GM21576 (cell line): ENCODE data around the gene ST6GALNAC6.
"Not testable (repeated sequence)": the region's sequence is repeated elsewhere in the genome, so short reads cannot be mapped to it uniquely, and the experiment has no call there.

Experiments used
- ATAC-seq: cut with Tn5 transposase; IDR thresholded peaks from one replicate; pipeline ENCODE4 v1.9.1; 2021; ENCODE audit warnings: mild to moderate bottlenecking, moderate library complexity; ENCODE audit not compliant: unreplicated experiment

The ST6GALNAC6 gene

GRCh38 chr9:127838375-127839078 is 60.9 kb downstream of the ST6GALNAC6 start:
- no peak for ATAC-seq

- no peak for ATAC-seq
Measured at GRCh38 chr9:127837346-127837745, 62.1 kb downstream of the ST6GALNAC6 start.

- not testable (repeated sequence) for ATAC-seq
Measured at GRCh38 chr9:127836561-127836960, 62.8 kb downstream of the ST6GALNAC6 start.

- no peak for ATAC-seq
Measured at GRCh38 chr9:127835991-127836516, 63.3 kb downstream of the ST6GALNAC6 start.
